HG02763 (cell line): ENCODE measurements around the gene AHCY.
"Not testable (repeated sequence)": the region's sequence is repeated elsewhere in the genome, so short reads cannot be mapped to it uniquely, and the experiment has no call there.

ENCODE experiments used
- ATAC-seq: cut with Tn5 transposase; IDR thresholded peaks from one replicate; pipeline ENCODE4 v1.9.1; 2021; ENCODE audit warnings: mild to moderate bottlenecking, moderate library complexity; ENCODE audit not compliant: unreplicated experiment

Gene AHCY

GRCh38 chr20:34302723-34303533 lies at the start of gene AHCY:
Gene AHCY, minus strand, starts transcription at chr20:34303355. Its CDS starts 85 bp downstream, at chr20:34303270.
- ATAC-seq, result peak; percentile 90

DNA sequence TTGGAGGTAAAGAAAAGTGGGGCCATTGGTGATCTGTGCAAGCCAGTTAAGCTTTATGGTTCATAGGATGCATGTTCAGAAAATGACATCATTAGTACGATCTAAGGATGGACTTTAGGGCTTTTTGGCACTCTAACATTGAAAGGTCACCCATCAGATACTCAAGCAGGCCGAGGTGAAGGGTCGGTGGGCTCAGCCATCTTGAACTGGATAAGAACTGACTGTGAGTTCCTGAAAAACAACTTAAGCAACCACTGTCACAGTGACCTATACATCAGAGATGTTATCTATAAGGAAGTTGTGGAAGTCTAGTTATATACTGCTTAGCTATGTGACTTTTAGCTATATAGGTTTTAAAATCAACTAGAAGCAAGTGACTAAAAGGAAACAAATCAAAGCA lies 46.9 kb upstream of the AHCY start:
- ATAC-seq, result no peak

DNA sequence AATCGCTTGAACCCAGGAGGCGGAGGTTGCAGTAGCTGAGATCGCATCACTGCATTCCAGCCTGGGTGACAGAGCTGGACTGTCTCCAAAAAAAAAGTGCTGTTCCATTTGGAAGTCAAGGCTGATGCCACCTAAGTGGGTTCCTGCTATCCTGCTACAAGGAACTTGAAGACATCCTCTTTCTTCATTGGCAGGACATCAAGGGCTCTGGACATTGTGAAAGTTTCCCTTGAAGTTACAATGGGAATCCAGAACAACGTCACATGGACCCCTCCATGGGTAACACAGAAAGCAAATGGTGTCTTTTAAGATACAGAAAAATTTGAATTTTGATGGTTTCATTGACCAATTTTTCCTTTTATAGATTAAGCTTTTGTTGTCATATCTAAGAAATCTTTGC lies 44.4 kb upstream of the AHCY start:
- no peak for ATAC-seq

GRCh38 chr20:34346533-34346865 lies 43.3 kb upstream of the AHCY start:
- not testable (repeated sequence) for ATAC-seq

DNA sequence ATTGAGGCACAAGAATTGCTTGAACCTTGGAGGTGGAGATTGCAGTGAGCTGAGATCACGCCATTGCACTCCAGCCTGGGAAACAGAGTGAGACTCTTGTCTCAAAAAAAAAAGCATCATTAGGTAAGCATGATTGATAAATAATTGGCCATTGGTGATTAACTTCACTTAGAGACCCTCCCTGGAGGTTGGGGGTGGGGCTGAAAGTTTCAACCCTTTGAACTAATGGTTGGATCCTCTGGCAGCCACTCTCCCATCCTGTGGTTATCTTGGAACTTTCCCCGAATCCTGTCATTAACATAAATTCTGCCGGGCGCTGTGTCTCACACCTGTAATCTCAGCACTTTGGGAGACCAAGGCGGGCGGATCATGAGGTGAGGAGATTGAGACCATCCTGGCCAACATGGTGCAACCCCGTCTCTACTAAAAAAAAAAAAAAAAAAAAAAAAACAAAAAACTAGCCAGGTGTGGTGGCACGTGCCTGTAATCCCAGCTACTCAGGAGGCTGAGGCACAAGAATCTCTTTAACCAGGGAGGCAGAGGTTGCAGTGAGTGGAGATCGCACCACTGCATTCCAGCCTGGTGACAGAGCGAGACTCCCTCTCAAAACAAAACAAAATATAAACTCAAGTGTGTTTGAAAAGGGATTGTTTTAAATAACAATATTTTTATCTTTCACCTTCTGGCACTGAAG lies 42.8 kb upstream of the AHCY start:
- not testable (repeated sequence) for ATAC-seq

DNA sequence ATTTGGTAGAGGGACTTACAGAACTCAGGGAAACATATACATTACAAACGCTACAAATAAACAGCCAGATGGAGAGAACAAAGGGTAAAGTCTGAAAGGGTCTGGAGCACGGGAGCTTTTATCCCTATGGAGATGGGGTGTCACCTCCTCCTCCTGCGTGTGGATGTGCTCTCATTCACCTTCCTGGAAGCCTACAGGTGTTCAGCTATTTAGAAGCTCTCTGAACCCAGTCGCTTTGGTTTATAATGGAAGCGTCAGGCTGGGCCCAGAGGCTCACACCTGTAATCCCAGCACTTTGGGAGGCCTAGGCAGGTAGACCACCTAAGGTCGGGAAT lies 42.2 kb upstream of the AHCY start:
- ATAC-seq, result no peak

DNA sequence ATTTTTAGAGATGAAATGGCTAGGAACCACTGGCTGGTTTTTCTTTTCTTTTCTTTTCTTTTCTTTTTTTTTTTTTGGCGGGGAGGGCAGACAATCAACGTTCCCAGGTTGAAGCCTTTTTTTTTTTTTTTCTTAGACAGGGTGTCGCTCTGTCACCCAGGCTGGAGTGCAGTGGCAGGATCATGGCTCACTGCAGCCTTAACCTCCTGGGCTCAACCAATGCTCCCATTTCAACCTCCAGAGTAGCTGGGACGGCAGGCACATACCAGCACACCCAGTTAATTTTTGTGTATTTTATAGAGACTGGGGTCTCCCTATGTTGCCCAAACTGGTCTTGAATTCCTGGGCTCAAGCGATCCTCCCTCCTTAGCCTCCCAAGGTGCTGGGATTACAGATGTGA lies 41.1 kb upstream of the AHCY start:
- ATAC-seq, result no peak

DNA sequence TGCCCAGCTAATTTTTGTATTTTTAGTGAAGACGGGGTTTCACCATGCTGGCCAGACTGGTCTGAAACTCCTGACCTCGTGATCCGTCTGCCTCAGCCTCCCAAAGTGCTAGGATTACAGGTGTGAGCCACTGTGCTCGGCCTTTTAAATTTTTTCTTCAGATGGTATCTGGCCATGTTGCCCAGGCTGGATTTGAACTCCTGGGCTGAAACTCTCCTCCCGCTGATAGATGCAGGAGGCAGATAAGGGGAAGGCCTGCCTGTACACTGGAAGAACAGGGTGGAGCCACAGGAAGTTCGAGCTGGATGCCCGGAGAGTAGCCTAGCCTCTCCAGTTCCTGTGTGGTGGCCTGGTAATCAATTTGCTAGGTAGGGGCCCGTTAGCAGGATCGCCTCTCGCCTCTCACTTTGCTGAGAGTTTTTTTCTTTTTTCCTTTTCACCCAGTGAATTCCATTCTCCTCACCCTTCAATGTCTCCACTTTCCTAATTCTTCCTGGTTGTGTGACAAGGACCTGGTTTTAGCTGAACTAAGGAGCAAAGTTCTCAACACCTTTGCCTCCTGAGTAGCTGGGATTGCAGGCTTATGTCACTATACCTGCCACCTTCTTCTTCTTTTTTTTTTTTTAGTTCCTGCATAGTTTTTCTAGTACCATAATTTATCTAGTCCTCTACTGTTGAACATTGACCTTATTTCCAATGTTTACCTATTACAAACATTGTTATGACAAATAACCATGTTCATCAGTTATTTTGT lies 40.5 kb upstream of the AHCY start:
- ATAC-seq, result no peak

DNA sequence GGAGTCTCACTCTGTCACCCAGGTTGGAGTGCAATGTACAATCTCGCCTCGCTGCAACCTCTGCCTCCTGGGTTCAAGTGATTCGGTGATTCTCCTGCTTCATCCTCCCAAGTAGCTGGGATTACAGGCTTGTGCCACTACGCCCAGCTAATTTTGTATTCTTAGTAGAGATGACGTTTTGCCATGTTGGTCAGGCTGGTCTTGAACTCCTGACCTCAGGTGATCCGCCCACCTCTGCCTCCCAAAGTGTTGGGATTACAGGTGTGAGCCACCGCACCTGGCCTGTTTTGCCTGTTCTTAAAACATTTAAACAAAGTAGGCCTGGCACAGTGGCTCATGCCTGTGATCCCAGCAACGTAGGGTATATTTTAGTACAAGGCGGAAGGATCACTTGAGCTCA lies 38.0 kb upstream of the AHCY start:
- ATAC-seq, result not testable (repeated sequence)

GRCh38 chr20:34340726-34341125 lies 37.6 kb upstream of the AHCY start:
- not testable (repeated sequence) for ATAC-seq

- no peak for ATAC-seq
Observed at GRCh38 chr20:34337982-34338726, 35.0 kb upstream of the AHCY start.

DNA sequence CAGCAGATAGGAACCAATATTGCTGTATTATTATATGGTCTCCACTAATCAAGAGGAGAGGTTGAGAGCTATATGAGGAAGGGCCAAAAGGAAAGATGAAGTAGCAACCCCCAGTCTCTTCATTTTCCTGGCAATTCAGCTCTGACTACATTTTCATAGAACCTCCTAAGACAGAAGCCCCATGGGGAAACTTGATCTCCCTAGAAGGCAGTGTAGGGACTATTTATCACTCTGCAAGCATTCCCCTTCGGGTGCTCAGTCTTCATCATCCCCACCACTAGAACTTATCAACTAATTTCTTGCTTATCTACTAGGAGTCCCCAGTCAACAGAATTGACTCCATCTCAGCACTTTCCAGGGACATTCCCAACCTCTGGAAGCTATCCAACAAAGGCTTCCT lies 34.4 kb upstream of the AHCY start:
- ATAC-seq, result no peak

DNA sequence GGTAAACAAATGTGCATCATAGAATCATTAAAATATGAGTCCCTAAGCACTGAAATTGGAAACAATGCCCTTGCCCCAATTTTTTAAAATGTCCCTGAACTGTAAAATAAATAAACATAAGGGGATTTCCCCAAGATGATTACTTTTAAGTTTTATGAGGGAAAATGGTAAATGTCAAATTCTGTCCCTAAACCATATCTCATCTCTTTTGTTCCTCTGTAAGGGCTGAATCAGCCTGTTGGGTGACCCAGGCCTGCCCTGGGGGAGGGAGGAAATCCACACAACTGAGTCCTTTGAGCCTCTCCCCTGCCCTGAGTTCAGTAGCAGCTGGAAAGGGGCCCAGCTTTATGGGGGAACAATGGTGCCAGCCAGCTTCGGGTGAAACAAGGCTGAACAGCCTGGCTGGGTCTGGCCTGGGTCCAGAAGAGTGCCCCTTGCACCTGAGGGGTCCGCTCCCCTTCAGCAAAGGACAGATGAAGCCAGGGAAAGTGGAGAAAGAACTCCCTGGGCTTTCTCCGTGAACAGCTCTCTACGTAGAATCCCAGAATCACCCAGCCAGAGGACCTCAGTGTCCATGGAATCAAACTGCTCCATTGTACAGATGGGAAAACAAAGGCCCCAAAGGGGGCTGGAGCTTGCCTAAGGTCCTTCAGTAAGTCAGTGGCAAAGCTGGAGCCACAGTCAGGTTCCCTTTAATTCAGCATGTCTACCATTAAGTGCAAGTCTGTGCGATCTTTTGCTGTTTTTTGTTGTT lies 31.7 kb upstream of the AHCY start:
- ATAC-seq, result no peak

- no peak for ATAC-seq
Observed at GRCh38 chr20:34333786-34334185, 30.6 kb upstream of the AHCY start.

- no peak for ATAC-seq
Observed at GRCh38 chr20:34332262-34332920, 29.2 kb upstream of the AHCY start.

GRCh38 chr20:34331838-34332237 lies 28.7 kb upstream of the AHCY start:
- ATAC-seq, result no peak

- not testable (repeated sequence) for ATAC-seq
Observed at GRCh38 chr20:34330861-34331544, 27.8 kb upstream of the AHCY start.

GRCh38 chr20:34328928-34329677 lies 25.9 kb upstream of the AHCY start:
- no peak for ATAC-seq

DNA sequence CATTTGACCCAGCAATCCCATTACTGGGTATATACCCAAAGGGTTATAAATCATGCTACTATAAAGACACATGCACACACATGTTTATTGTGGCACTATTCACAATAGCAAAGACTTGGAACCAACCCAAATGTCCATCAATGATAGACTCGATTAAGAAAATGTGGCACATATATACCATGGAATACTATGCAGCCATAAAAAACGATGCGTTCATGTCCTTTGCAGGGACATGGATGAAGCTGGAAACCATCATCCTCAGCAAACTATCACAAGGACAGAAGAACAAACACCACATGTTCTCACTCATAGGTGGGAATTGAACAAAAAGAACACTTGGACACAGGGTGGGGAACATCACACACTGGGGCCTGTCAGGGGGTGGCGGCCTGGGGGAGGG lies 25.1 kb upstream of the AHCY start:
- not testable (repeated sequence) for ATAC-seq
